Measurements from ENCODE around the gene GJC2.
"Not testable (repeated sequence)": the region's sequence is repeated elsewhere in the genome, so short reads cannot be mapped to it uniquely, and the experiment has no call there.

The GJC2 gene

GRCh38 chr1:228109073-228109961 is 40.4 kb upstream of the GJC2 start, which contains the start of gene MRPL55:
MRPL55 (minus strand) TSS chr1:228109299; CDS start chr1:228108260, 1,039 bp downstream.
- Mint-ChIP-seq H3K36me3 (peaks cover 38% of the 10 kb centered on the region), H3K4me1 (peaks cover 42% of the 10 kb centered on the region), H3K4me3 (peak within 1 kb of the TSS; percentile 91), H3K9me3 (no peaks in the 10 kb centered on the region), H3K27ac (peak within 1 kb of the TSS; percentile 94)
- peak; percentile 100 for DNase-seq (ENCODE audit: low spot score in 2 of 2)
- peak; percentile 96 for ATAC-seq

- H3K4me3 Mint-ChIP-seq, result peak overlapping the region; percentile 91
- H3K9me3 Mint-ChIP-seq, result no peaks in the 10 kb centered on the region
- ATAC-seq (no peak), DNase-seq (ENCODE audit: low spot score in 2 of 2) (no peak)
- peak overlapping the region; percentile 94 for H3K27ac Mint-ChIP-seq
- peaks cover 35% of the 10 kb centered on the region for H3K36me3 Mint-ChIP-seq
- H3K4me1 Mint-ChIP-seq, result peaks cover 35% of the 10 kb centered on the region
Measured at GRCh38 chr1:228109962-228110488, 39.7 kb upstream of the GJC2 start.

GRCh38 chr1:228110556-228110955 is 39.2 kb upstream of the GJC2 start:
- H3K9me3 Mint-ChIP-seq, result no peaks in the 10 kb centered on the region
- DNase-seq (ENCODE audit: low spot score in 2 of 2), result no peak

GRCh38 chr1:228111315-228111714 is 38.4 kb upstream of the GJC2 start:
- H3K36me3 Mint-ChIP-seq, result peaks cover 25% of the 10 kb centered on the region
- not testable (repeated sequence) for H3K9me3 Mint-ChIP-seq; ATAC-seq; H3K27ac Mint-ChIP-seq; H3K4me3 Mint-ChIP-seq; DNase-seq (ENCODE audit: low spot score in 2 of 2)
- peaks cover 34% of the 10 kb centered on the region for H3K4me1 Mint-ChIP-seq

More at GRCh38 chr1:228110556-228110955, 39.2 kb upstream of the GJC2 start:
- no peak overlapping the region for H3K27ac Mint-ChIP-seq
- ATAC-seq, result no peak
- H3K4me1 Mint-ChIP-seq, result peaks cover 34% of the 10 kb centered on the region
- H3K4me3 Mint-ChIP-seq, result peak overlapping the region; percentile 91
- H3K36me3 Mint-ChIP-seq, result peaks cover 32% of the 10 kb centered on the region

DNA sequence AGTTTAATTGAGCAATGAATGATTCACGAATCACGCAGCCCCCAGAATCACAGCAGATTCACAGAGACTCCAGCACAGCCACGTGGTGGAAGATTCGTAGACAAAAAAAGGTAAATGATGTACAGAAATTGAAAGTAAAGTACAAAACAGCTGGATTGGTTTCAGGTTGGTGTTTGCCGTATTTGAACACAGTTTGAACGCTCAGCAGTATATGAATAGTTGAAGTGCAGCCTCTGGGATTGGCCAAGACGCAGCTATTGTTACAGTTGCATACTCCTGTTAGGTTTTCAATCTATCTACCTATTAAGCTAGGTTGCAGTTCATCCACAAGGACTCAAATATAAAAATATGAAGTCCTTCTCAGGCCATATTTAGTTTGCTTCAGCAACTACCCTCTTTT is 37.6 kb upstream of the GJC2 start:
- Mint-ChIP-seq H3K36me3 (peaks cover 16% of the 10 kb centered on the region), H3K9me3 (no peaks in the 10 kb centered on the region), H3K4me3 (no peak overlapping the region), H3K27ac (no peak overlapping the region), H3K4me1 (peaks cover 28% of the 10 kb centered on the region)
- DNase-seq (ENCODE audit: low spot score in 2 of 2), result no peak
- ATAC-seq, result no peak

DNA sequence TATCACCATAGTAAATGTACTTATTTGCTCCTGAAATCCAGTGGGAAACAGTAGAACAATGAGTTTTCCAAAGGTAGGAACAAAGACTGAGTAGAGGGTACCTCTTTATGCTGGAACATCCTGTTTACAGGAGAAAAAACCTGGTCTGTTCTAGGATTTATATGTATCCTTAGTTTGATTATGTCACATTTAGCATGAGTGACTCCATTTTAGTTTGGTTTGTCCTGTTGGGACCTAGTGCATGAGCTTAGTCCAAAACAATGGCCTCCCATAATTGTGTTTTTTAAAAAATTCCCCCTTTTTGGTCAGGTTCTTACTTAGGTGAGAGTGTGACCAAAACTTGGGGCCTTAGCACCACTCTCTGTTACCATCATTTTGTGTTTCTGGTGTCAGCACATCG is 37.1 kb upstream of the GJC2 start:
- peaks cover 26% of the 10 kb centered on the region for H3K4me1 Mint-ChIP-seq
- H3K4me3 Mint-ChIP-seq, result no peak overlapping the region
- ATAC-seq, result no peak

GRCh38 chr1:228114827-228115226 is 34.9 kb upstream of the GJC2 start:
- DNase-seq (ENCODE audit: low spot score in 2 of 2), result no peak
- peaks cover 4% of the 10 kb centered on the region for H3K4me1 Mint-ChIP-seq
- peaks cover under 1% of the 10 kb centered on the region for H3K36me3 Mint-ChIP-seq
- ATAC-seq, result no peak
- no peak overlapping the region for H3K27ac Mint-ChIP-seq
- H3K9me3 Mint-ChIP-seq, result peaks cover 3% of the 10 kb centered on the region
- no peak overlapping the region for H3K4me3 Mint-ChIP-seq

More for the DNA sequence above, 37.1 kb upstream of the GJC2 start:
- DNase-seq (ENCODE audit: low spot score in 2 of 2), result no peak
- H3K27ac Mint-ChIP-seq, result no peak overlapping the region
- H3K9me3 Mint-ChIP-seq, result no peaks in the 10 kb centered on the region
- peaks cover 12% of the 10 kb centered on the region for H3K36me3 Mint-ChIP-seq

DNA sequence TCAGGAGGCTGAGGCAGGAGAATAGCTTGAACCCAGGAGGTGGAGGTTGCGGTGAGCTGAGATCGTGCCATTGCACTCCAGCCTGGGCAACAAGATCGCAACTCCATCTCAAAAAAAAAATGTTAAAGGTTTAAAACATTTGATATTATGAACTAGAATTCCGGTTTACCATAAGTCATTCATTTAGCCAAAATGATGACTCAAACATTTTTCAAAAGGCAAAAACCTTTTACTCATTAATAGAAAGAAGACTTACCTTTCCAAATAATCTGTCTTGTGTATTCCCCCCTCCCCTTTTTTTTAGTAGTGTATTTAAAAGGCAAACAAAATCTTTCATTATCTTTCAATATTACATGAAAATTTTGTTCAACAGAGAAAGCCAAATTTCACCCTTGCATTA is 32.4 kb upstream of the GJC2 start:
- ATAC-seq (no peak), DNase-seq (ENCODE audit: low spot score in 2 of 2) (no peak)
- H3K27ac Mint-ChIP-seq, result no peak overlapping the region
- no peaks in the 10 kb centered on the region for H3K4me1 Mint-ChIP-seq
- H3K36me3 Mint-ChIP-seq, result no peaks in the 10 kb centered on the region
- H3K9me3 Mint-ChIP-seq, result peaks cover 3% of the 10 kb centered on the region
- no peak overlapping the region for H3K4me3 Mint-ChIP-seq

DNA sequence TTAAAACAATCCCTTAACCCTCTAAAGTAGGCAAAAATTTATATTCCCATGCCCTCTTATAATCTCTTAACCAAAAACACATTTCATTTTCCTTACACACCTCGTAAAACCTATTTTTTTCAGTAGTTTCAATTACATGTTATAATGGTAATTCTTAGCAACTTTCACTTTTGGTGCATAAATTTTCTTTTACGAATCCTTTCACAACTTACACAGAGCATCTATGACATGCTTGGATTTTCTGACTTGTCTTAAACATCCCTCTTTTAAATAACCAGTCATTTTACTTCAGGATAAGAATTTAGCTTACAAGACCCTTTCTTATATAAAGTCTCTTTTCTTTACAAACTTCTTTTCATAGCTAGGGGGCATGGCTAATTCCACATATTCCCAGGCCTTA is 31.7 kb upstream of the GJC2 start:
- Mint-ChIP-seq H3K4me1 (no peaks in the 10 kb centered on the region), H3K36me3 (no peaks in the 10 kb centered on the region), H3K4me3 (no peak overlapping the region), H3K27ac (no peak overlapping the region), H3K9me3 (peaks cover 3% of the 10 kb centered on the region)
- ATAC-seq, result no peak
- DNase-seq (ENCODE audit: low spot score in 2 of 2), result no peak

- Mint-ChIP-seq H3K4me1 (no peaks in the 10 kb centered on the region), H3K27ac (no peak overlapping the region), H3K4me3 (no peak overlapping the region), H3K9me3 (peaks cover 3% of the 10 kb centered on the region), H3K36me3 (no peaks in the 10 kb centered on the region)
- ATAC-seq (no peak), DNase-seq (ENCODE audit: low spot score in 2 of 2) (no peak)
Measured at GRCh38 chr1:228120351-228120750, 29.4 kb upstream of the GJC2 start.

GRCh38 chr1:228120857-228121489 is 28.8 kb upstream of the GJC2 start:
- ATAC-seq (no peak), DNase-seq (ENCODE audit: low spot score in 2 of 2) (no peak)
- Mint-ChIP-seq H3K27ac (no peak overlapping the region), H3K4me3 (no peak overlapping the region), H3K9me3 (peaks cover 3% of the 10 kb centered on the region), H3K4me1 (no peaks in the 10 kb centered on the region), H3K36me3 (no peaks in the 10 kb centered on the region)

DNA sequence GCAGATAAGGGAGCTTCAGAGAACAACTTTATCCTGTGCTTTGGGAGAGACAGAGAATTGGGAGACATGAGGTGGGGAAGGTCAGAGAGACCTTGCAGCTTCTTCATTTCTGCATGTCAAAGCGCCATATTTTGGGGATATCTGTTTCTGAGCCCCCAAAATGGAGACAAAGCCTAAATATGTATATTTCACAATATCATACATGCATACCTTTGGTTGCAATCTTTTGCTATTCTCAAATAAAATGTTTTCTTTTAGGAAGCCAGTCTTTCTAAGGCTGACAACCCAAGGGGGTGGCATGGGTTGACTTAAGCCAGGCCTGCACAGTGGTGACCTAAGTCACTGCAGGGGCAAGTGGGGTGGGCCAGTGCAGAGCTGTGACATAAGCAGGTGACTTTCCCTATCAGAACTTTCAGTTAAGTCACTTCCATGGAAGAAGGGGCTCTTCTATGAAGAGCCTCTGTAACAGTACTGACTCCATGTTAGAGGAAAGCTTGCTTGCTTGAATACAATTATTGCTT is 26.7 kb upstream of the GJC2 start:
- no peaks in the 10 kb centered on the region for H3K4me1 Mint-ChIP-seq
- H3K27ac Mint-ChIP-seq, result no peak overlapping the region
- H3K36me3 Mint-ChIP-seq, result no peaks in the 10 kb centered on the region
- DNase-seq (ENCODE audit: low spot score in 2 of 2) (no peak), ATAC-seq (no peak)
- H3K4me3 Mint-ChIP-seq, result no peak overlapping the region
- H3K9me3 Mint-ChIP-seq, result peaks cover 2% of the 10 kb centered on the region

- Mint-ChIP-seq H3K9me3 (no peaks in the 10 kb centered on the region), H3K4me3 (no peak overlapping the region), H3K36me3 (no peaks in the 10 kb centered on the region), H3K27ac (no peak overlapping the region), H3K4me1 (no peaks in the 10 kb centered on the region)
- DNase-seq (ENCODE audit: low spot score in 2 of 2), result no peak
- no peak for ATAC-seq
Measured at GRCh38 chr1:228123505-228123904, 26.2 kb upstream of the GJC2 start.

DNA sequence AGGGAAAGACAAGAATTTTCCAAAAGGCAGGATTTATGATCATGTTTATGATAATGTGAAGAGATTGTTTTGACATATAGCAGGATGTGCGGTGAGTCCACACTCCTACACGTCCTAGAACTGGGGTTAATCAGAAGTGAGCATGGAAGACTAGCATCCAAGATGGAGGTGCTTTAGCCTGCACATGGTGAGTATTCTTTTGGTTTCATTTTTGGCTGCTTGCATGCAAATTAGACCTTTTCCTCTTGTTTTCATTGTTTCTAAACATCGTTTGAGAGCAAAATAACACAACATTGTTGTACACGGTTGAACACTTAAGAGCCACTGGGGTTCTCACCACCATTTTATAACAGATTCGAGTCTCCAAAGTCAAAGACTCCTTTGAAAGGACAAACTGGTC is 24.5 kb upstream of the GJC2 start:
- Mint-ChIP-seq H3K36me3 (no peaks in the 10 kb centered on the region), H3K9me3 (no peaks in the 10 kb centered on the region), H3K4me1 (no peaks in the 10 kb centered on the region), H3K4me3 (no peak overlapping the region), H3K27ac (no peak overlapping the region)
- DNase-seq (ENCODE audit: low spot score in 2 of 2) (no peak), ATAC-seq (no peak)

DNA sequence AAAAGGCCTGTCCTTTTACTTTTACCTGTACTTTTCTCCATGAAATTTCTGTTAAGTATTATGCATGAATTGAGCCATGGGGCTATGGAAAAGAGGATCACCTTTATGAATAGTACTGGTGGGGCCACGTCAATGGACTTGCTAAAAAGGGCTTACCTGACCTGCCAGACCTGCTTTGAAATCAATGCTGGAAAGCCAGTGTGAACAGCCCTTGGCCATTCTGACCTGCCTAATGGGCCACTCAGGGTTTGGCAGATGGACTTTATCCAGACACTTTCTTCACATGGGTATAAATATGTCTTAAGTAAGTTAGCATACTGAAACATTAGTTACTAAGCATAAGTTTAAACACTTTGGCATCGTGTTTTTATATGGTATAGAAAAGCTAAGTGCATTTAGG is 18.0 kb upstream of the GJC2 start:
- ATAC-seq, result no peak
- no peak for DNase-seq (ENCODE audit: low spot score in 2 of 2)
- no peak overlapping the region for H3K4me3 Mint-ChIP-seq
- H3K9me3 Mint-ChIP-seq, result no peaks in the 10 kb centered on the region
- no peaks in the 10 kb centered on the region for H3K36me3 Mint-ChIP-seq
- no peak overlapping the region for H3K27ac Mint-ChIP-seq
- peaks cover 7% of the 10 kb centered on the region for H3K4me1 Mint-ChIP-seq
